ENCODE data around the gene CD27.
"Not testable (repeated sequence)": the region's sequence is repeated elsewhere in the genome, so short reads cannot be mapped to it uniquely, and the experiment has no call there.

CD27 gene

GRCh38 chr12:6489449-6489848, 44.7 kb downstream of the CD27 start:
- DNase-seq, result no peak

- DNase-seq, result not testable (repeated sequence)
Observed at GRCh38 chr12:6490673-6491072, 45.9 kb downstream of the CD27 start.

- DNase-seq, result peak; percentile 94
Observed at GRCh38 chr12:6492838-6493496, 48.2 kb downstream of the CD27 start, which contains the start of gene MRPL51. Gene MRPL51 (minus strand): TSS chr12:6493262. CDS start chr12:6493136, 126 bp downstream.

GRCh38 chr12:6493497-6494257, 48.9 kb downstream of the CD27 start, which contains the start of gene NCAPD2:
Gene NCAPD2 (plus strand): TSS chr12:6494102. CDS start chr12:6495099, 997 bp downstream.
- DNase-seq, result peak; percentile 95

- no peak for DNase-seq
Observed at GRCh38 chr12:6494258-6494743, 49.5 kb downstream of the CD27 start.

GRCh38 chr12:6494968-6495367, 50.2 kb downstream of the CD27 start:
- DNase-seq, result no peak

- DNase-seq, result not testable (repeated sequence)
Observed at GRCh38 chr12:6497291-6497690, 52.5 kb downstream of the CD27 start.

- DNase-seq, result no peak
Observed at GRCh38 chr12:6500466-6500865, 55.7 kb downstream of the CD27 start.

All from fibroblast of upper back skin (primary cell).